SK-N-MC (cell line): ENCODE results near the gene PVR.

Experiments used
- EZH2 ChIP-seq: fragments of 200-600 bp; sonication (generic); IDR thresholded peaks from one replicate; pipeline ENCODE4 v1.6.1; 2017; ENCODE audit warnings: antibody characterized with exemption
- FOXP2 ChIP-seq: optimal IDR thresholded peaks from 2 replicates; pipeline ENCODE3; 2011; ENCODE audit warnings: mild to moderate bottlenecking, moderate library complexity; ENCODE audit not compliant: insufficient read depth; ENCODE audit errors: extremely low read length, control extremely low read depth
- POLR2AphosphoS5 ChIP-seq: IDR thresholded peaks from 2 replicates; pipeline ENCODE4 v1.6.1; 2012; ENCODE audit warnings: mild to moderate bottlenecking, low read depth, low read length, borderline replicate concordance

DNA sequence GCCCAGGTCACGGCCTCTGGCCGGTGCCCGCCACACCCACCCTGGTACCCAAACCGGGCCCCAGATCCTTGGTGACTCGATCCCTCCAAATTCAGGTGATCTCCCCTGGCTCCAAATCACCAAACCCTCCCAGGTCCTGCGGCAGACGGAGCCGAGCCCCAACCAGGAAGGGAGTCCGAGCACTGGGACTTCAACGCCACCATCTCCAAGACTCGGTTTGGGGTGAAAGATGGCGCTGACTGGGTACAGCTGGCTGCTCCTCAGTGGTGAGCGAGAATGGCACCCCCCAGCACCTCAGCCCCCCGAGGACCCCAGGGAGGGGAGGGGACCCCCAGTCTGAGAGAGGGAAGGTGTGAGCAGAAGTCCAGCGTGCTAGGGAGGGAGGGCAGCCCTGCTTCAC lies 57.5 kb downstream of the PVR start:
- TF ChIP-seq EZH2, result no peak
- TF ChIP-seq POLR2AphosphoS5, result no peak
- no peak for TF ChIP-seq FOXP2
